ENCODE data around the gene TBX4.

The TBX4 gene

DNA sequence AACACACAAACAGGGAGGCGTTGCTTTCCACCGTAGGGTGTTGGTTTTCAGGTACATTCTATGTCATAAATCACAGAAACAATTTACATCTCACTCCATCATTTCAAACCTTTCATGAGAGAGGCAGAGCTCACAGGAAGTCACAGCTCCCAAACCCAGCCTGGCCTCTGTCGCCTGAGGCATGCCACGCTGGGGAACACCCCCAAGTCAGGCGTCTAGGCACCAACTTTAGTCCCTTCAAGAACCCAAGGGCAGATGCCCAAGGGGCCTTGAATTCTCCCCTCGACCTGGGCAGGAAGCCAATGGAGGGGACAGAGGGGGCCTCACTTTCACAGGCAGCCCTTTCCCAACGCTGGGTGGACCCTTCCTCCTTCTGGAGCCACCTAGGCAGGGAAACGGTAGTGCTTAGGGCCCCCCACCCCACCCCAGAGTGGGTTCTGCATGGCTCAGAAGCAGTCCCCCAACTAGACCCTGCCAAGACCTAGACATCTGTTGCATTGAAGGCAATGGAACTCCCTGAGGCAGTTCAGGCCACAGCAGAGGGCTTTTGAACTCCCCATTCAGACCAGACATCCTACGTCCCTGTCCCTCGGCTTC is 10.6 kb downstream of the TBX4 start:
- TF ChIP-seq, protein P1, sequence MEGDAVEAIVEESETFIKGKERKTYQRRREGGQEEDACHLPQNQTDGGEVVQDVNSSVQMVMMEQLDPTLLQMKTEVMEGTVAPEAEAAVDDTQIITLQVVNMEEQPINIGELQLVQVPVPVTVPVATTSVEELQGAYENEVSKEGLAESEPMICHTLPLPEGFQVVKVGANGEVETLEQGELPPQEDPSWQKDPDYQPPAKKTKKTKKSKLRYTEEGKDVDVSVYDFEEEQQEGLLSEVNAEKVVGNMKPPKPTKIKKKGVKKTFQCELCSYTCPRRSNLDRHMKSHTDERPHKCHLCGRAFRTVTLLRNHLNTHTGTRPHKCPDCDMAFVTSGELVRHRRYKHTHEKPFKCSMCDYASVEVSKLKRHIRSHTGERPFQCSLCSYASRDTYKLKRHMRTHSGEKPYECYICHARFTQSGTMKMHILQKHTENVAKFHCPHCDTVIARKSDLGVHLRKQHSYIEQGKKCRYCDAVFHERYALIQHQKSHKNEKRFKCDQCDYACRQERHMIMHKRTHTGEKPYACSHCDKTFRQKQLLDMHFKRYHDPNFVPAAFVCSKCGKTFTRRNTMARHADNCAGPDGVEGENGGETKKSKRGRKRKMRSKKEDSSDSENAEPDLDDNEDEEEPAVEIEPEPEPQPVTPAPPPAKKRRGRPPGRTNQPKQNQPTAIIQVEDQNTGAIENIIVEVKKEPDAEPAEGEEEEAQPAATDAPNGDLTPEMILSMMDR (IDR thresholded peaks at IDR 0.05; ENCODE audit: insufficient read depth, low read length, poor library complexity, severe bottlenecking) = no peak
- no peak for TF ChIP-seq EZH2phosphoT487 (conservative IDR thresholded peaks at IDR 0.05; ENCODE audit: low read length)
- Histone ChIP-seq H3K36me3 (ENCODE audit: low read length) (no peaks in the 10 kb centered on the region), H3K4me3 (ENCODE audit: insufficient read depth, low read length, poor library complexity, severe bottlenecking) (no peak overlapping the region), H3K9ac (ENCODE audit: low read length) (no peak overlapping the region), H3F3A (ENCODE audit: insufficient read depth) (no peaks in the 10 kb centered on the region), H3K79me2 (ENCODE audit: insufficient read depth, low read length) (no peaks in the 10 kb centered on the region), H3K9me2 (replicated peaks; ENCODE audit: insufficient read depth, low read length) (no peaks in the 10 kb centered on the region), H2AFZ (ENCODE audit: low read depth, low read length, severe bottlenecking) (no peak overlapping the region), H3K27ac (ENCODE audit: low read depth, low read length) (no peak overlapping the region), H3K27me3 (ENCODE audit: low read length) (no peaks in the 10 kb centered on the region), H4K20me1 (ENCODE audit: low read depth, low read length) (no peaks in the 10 kb centered on the region), H3K4me2 (ENCODE audit: low read depth, low read length, poor library complexity, severe bottlenecking) (no peak overlapping the region), H3K9me3 (ENCODE audit: insufficient read depth, low read length) (no peaks in the 10 kb centered on the region)

DNA sequence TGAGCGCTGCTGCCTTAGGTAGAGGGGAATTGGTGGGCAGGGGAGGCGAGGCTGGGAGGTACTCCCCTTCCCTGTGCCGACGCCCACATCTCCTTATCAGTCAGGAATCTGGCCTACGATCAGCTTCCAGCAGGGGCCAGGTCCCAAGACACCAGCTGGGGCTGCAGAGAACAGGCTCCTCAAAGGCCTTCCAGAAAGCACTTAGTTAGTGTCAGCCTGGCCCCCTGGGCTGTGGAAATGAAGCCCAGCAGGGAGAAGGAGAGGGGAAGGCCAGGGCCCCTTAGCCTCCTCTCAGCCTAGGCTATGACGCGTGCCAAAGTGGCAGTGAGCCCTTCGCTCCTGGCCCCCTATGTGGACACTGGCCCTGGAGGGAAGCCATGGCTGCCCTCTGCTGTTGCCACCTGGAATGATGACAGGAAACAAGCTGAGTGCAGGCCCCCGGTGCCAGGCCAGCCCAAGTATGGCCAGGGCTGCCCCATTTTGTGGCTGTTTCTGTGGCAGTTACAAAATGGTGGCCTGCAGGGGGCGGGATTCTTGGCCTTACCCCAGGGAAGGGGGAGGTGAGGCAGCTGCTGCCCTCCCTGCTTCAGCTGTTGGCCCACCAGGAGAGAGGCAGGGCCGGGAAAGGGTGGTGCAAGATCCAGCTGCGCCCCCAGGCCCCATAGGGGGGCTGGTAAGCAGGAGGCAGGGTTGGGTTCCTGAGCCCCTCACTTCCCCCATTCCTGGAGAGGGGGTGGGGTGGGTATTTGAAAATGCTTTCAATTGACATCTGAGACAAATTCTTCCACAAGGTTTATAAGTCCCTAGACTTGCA is 11.3 kb downstream of the TBX4 start:
- no peaks in the 10 kb centered on the region for H3K36me3 ChIP-seq (ENCODE audit: low read length)
- no peak overlapping the region for H2AFZ ChIP-seq (ENCODE audit: low read depth, low read length, severe bottlenecking)
- no peak overlapping the region for H3K4me2 ChIP-seq (ENCODE audit: low read depth, low read length, poor library complexity, severe bottlenecking)
- no peaks in the 10 kb centered on the region for H3K9me3 ChIP-seq (ENCODE audit: insufficient read depth, low read length)
- no peaks in the 10 kb centered on the region for H3F3A ChIP-seq (ENCODE audit: insufficient read depth)
- no peaks in the 10 kb centered on the region for H3K9me2 ChIP-seq (replicated peaks; ENCODE audit: insufficient read depth, low read length)
- no peak overlapping the region for H3K4me3 ChIP-seq (ENCODE audit: insufficient read depth, low read length, poor library complexity, severe bottlenecking)
- no peaks in the 10 kb centered on the region for H3K79me2 ChIP-seq (ENCODE audit: insufficient read depth, low read length)
- no peaks in the 10 kb centered on the region for H3K27me3 ChIP-seq (ENCODE audit: low read length)
- no peaks in the 10 kb centered on the region for H4K20me1 ChIP-seq (ENCODE audit: low read depth, low read length)
- H3K27ac ChIP-seq (ENCODE audit: low read depth, low read length) = no peak overlapping the region
- H3K9ac ChIP-seq (ENCODE audit: low read length) = no peak overlapping the region
- TF ChIP-seq, protein P1 (IDR thresholded peaks at IDR 0.05; ENCODE audit: insufficient read depth, low read length, poor library complexity, severe bottlenecking) = no peak
- no peak for TF ChIP-seq EZH2phosphoT487 (conservative IDR thresholded peaks at IDR 0.05; ENCODE audit: low read length)

DNA sequence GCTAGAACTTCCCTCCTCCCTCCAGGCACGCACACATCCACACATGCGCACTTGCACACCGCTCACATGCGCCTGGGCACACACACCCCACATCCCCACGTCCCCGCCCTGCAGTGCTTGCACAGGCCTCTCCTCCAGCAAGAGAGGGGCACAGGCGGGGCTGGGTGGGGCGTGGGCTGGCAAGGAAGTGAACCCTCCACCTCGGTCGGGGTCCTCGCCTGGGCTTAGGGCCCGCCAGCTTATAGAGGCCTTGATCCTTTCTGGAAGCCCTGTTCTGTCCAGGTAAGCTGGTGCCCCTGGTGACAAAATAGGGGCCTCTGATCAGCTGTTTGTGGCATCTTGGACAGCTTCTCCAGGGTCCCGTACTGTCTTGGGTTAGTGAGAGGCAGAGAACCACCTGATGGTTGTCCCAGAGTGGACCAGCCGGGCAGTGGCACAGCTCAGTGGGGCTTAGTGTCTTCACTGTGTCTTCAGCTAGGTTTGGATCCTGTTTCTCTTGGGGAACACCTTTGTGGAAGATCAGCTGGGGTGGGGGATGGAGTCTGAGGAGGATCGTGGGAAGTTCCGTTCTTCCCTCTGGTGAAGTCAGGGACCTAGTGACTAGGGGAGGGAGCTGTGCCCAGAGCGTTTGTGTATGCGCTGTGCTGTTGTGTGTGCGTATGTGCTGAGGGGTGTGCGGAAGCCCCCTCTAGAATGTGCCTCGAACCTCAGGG is 12.1 kb downstream of the TBX4 start:
- no peaks in the 10 kb centered on the region for H3K9me2 ChIP-seq (replicated peaks; ENCODE audit: insufficient read depth, low read length)
- no peak overlapping the region for H3K9ac ChIP-seq (ENCODE audit: low read length)
- H3F3A ChIP-seq (ENCODE audit: insufficient read depth) = no peaks in the 10 kb centered on the region
- no peak overlapping the region for H3K4me3 ChIP-seq (ENCODE audit: insufficient read depth, low read length, poor library complexity, severe bottlenecking)
- no peaks in the 10 kb centered on the region for H4K20me1 ChIP-seq (ENCODE audit: low read depth, low read length)
- no peak overlapping the region for H3K4me2 ChIP-seq (ENCODE audit: low read depth, low read length, poor library complexity, severe bottlenecking)
- H2AFZ ChIP-seq (ENCODE audit: low read depth, low read length, severe bottlenecking) = no peak overlapping the region
- H3K36me3 ChIP-seq (ENCODE audit: low read length) = no peaks in the 10 kb centered on the region
- H3K27ac ChIP-seq (ENCODE audit: low read depth, low read length) = no peak overlapping the region
- no peaks in the 10 kb centered on the region for H3K79me2 ChIP-seq (ENCODE audit: insufficient read depth, low read length)
- TF ChIP-seq EZH2phosphoT487 (conservative IDR thresholded peaks at IDR 0.05; ENCODE audit: low read length) = no peak
- TF ChIP-seq, protein P1 (IDR thresholded peaks at IDR 0.05; ENCODE audit: insufficient read depth, low read length, poor library complexity, severe bottlenecking) = no peak
- H3K27me3 ChIP-seq (ENCODE audit: low read length) = no peaks in the 10 kb centered on the region
- H3K9me3 ChIP-seq (ENCODE audit: insufficient read depth, low read length) = no peaks in the 10 kb centered on the region
